ENCODE results near the gene HPF1. TPM values are rescaled to one million over a fixed set of nuclear protein-coding genes. Genes with fewer than 3 reads are reported as not detected.

The HPF1 gene
- total and polyA plus RNA-seq, 2 of the 8 experiments (the other 6 are each of a cell fraction or from before 2014, with no cell fraction given): 14.1 to 32.5 TPM

GRCh38 chr4:169707958-169708643 lies 49.6 kb downstream of the HPF1 start:
- Histone ChIP-seq H2AK5ac (ENCODE audit: low read depth, low read length) (no peak overlapping the region), H3K27me3 (replicated peaks in 1 of 4; ENCODE audit: control insufficient read depth in 3 of 4, extremely low read depth in 1 of 4, insufficient read depth in 3 of 4, low read length in 3 of 4) (no peaks in the 10 kb centered on the region), H3K23ac (ENCODE audit: insufficient read length) (no peak overlapping the region), H3K23me2 (ENCODE audit: low read depth, low read length) (no peaks in the 10 kb centered on the region), H3K36me3 (ENCODE audit: control insufficient read depth in 2 of 4, insufficient read depth in 4 of 4, low read length in 3 of 4) (peaks cover 1 to 5% (median 4%) of the 10 kb centered on the region in 4 experiments; a peak in 5 of 8 replicates), H2BK5ac (ENCODE audit: low read depth, low read length) (no peak overlapping the region), H4K5ac (ENCODE audit: insufficient read length, low read depth, low read length) (no peak overlapping the region), H4K8ac (ENCODE audit: extremely low read depth, insufficient read depth, low read length) (no peak overlapping the region), H3K4me2 (ENCODE audit: insufficient read depth in 1 of 2, low read depth in 2 of 2, low read length in 2 of 2) (no peak overlapping the region), H4K20me1 (replicated peaks in 1 of 2; ENCODE audit: control insufficient read depth in 1 of 2, insufficient read depth in 2 of 2, low read length in 2 of 2) (no peaks in the 10 kb centered on the region), H3K4me3 (ENCODE audit: extremely low read depth in 1 of 4, insufficient read depth in 2 of 4, low read depth in 3 of 4, low read length in 4 of 4) (no peak overlapping the region), H2BK15ac (ENCODE audit: low read length) (no peak overlapping the region), H2BK120ac (replicated peaks; ENCODE audit: low read depth, low read length) (no peak overlapping the region), H3K4ac (replicated peaks; ENCODE audit: insufficient read length, low read depth, low read length) (no peak overlapping the region), H2BK20ac (ENCODE audit: low read length) (no peak overlapping the region), H3K4me1 (replicated peaks in 1 of 4; ENCODE audit: control insufficient read depth in 3 of 4, insufficient read depth in 4 of 4, low read length in 3 of 4) (no peaks in the 10 kb centered on the region), H2AFZ (ENCODE audit: low read length) (no peak overlapping the region), H3K14ac (ENCODE audit: insufficient read length) (no peak overlapping the region), H3K56ac (replicated peaks; ENCODE audit: insufficient read length, low read depth, low read length) (no peak overlapping the region), H2BK12ac (ENCODE audit: low read depth, low read length) (no peak overlapping the region), H3K27ac (ENCODE audit: low read depth, low read length) (no peak overlapping the region), H3K18ac (ENCODE audit: extremely low read depth, low read length) (no peak overlapping the region), H4K91ac (replicated peaks; ENCODE audit: insufficient read length, low read length) (no peak overlapping the region), H3K9me3 (ENCODE audit: insufficient read depth in 2 of 2, low read depth in 1 of 2, low read length in 1 of 2) (no peaks in the 10 kb centered on the region), H3K9ac (replicated peaks in 1 of 4; ENCODE audit: extremely low read depth in 1 of 4, low read depth in 3 of 4, low read length in 3 of 4) (no peak overlapping the region), H3K79me2 (ENCODE audit: control insufficient read depth in 1 of 2, insufficient read depth in 2 of 2, low read length in 2 of 2) (no peaks in the 10 kb centered on the region), H3K79me1 (ENCODE audit: low read depth, low read length) (no peaks in the 10 kb centered on the region)
- ChIA-PET CTCF (ENCODE audit: partially characterized antibody) (no interaction called here), POLR2A (ENCODE audit: partially characterized antibody) (no interaction called here)
- DNase-seq (ENCODE audit: low read depth in 1 of 2, low spot score in 2 of 2) (no peak), FAIRE-seq (no peak)
- WGBS, 2 experiments (ENCODE audit: extremely low coverage in 1 of 2, insufficient coverage in 1 of 2, insufficient read length in 1 of 2, insufficient replicate concordance in 2 of 2, low coverage in 1 of 2, low lambda C conversion rate in 2 of 2, missing lambda C conversion rate in 1 of 2): 78% methylated on average over 2 of the region's 2 CpGs; no CpG with 5 or more reads in 1 of the 2 experiments
- TF ChIP-seq E2F6 (IDR thresholded peaks at IDR 0.05) (no peak), CHD1 (IDR thresholded peaks at IDR 0.05; ENCODE audit: low read depth, low read length) (no peak), EP300 (IDR thresholded peaks at IDR 0.05; ENCODE audit: borderline replicate concordance in 1 of 2, low read depth in 2 of 2, low read length in 2 of 2) (no peak), RXRA (IDR thresholded peaks at IDR 0.05; ENCODE audit: insufficient read depth, low read depth, low read length) (no peak), SP4 (IDR thresholded peaks at IDR 0.05; ENCODE audit: low read length) (no peak), NRF1 (IDR thresholded peaks at IDR 0.05; ENCODE audit: low read depth, low read length) (no peak)
